Inflammatory macrophage treated with lipopolysaccharide for 4 hours (primary cell): ENCODE results near the gene ADAMTS20.
"Not testable (repeated sequence)": the region's sequence is repeated elsewhere in the genome, so short reads cannot be mapped to it uniquely, and the experiment has no call there.

Experiments used
- DNase-seq: peaks from one replicate; pipeline ENCODE4 v3.0.0-alpha.2; 2020

The ADAMTS20 gene, protein sequence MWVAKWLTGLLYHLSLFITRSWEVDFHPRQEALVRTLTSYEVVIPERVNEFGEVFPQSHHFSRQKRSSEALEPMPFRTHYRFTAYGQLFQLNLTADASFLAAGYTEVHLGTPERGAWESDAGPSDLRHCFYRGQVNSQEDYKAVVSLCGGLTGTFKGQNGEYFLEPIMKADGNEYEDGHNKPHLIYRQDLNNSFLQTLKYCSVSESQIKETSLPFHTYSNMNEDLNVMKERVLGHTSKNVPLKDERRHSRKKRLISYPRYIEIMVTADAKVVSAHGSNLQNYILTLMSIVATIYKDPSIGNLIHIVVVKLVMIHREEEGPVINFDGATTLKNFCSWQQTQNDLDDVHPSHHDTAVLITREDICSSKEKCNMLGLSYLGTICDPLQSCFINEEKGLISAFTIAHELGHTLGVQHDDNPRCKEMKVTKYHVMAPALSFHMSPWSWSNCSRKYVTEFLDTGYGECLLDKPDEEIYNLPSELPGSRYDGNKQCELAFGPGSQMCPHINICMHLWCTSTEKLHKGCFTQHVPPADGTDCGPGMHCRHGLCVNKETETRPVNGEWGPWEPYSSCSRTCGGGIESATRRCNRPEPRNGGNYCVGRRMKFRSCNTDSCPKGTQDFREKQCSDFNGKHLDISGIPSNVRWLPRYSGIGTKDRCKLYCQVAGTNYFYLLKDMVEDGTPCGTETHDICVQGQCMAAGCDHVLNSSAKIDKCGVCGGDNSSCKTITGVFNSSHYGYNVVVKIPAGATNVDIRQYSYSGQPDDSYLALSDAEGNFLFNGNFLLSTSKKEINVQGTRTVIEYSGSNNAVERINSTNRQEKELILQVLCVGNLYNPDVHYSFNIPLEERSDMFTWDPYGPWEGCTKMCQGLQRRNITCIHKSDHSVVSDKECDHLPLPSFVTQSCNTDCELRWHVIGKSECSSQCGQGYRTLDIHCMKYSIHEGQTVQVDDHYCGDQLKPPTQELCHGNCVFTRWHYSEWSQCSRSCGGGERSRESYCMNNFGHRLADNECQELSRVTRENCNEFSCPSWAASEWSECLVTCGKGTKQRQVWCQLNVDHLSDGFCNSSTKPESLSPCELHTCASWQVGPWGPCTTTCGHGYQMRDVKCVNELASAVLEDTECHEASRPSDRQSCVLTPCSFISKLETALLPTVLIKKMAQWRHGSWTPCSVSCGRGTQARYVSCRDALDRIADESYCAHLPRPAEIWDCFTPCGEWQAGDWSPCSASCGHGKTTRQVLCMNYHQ (N-terminal part only)

DNA sequence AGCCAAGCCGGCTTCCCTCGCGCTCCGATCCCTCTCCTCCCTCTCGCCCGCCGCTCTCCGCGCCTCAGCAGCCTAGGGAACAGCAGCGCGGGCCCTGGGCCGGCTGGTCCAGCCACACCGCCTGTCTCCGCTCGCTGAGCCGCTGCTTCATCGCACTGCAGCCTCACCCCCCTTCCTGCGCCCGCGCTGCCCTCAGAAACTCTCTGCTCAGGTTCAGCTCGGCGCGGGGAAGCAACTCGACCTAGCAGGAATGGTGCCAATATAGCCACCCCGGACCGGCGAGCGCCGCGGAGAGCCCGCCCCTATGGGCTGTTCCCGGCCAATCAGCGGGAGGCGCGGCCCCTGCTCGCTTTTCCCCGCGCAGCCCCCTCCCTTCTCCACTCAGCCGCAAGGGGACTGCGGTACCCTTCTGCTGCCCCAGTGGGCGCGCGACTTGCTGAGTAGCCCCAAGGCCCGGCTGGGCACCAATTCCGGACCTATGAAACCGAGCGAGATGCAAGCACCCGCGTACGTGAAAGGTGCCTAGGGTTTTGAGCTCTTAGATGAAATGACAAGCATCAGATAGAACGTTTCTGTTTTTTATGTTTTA lies at the start of gene ADAMTS20:
ADAMTS20 (minus strand) TSS at position 233 of the 589 bp plus-strand sequence. CDS start 282 bp downstream, outside the sequence.
- no peak for DNase-seq

DNA sequence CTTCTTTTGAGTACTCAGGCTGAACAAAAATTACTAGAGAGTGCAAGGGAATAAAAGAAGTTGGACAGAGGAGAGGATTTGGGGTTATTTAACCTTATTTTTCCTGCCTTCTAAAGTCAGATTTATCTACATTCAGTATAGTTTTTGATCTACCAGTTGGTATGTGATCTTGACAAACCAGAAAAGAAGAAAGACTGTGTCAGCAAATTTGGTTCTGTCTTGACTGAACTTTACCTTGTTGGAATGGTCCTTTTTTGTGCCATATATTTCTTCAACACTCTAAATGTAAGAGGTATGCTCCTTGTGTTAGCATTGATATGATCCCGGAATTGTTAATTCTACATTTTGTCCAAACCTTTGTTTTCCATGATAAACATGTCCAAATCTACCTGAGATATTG lies 47.7 kb upstream of the ADAMTS20 start:
- no peak for DNase-seq

DNA sequence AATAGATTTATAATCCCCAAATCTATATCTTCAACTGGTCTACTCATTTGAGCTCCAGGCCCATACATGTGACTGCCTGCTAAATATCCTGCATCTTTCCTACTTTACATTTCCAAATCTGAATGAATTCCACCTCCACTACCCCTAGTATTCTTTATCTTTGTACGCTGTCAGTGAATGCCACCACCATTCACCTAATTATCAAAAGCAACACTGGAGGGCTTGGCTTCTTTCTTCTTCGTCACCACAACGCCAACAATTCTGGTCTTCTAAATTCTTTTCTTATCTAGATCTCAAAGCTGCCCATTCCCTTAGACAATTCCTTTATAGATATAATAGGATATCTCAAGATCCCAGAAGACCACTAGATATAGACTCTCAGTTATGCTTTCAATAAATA lies 47.1 kb upstream of the ADAMTS20 start:
- no peak for DNase-seq

GRCh38 chr12:43590307-43590706 lies 38.3 kb upstream of the ADAMTS20 start:
- DNase-seq: no peak

GRCh38 chr12:43586646-43587245 lies 34.7 kb upstream of the ADAMTS20 start:
- DNase-seq: no peak

GRCh38 chr12:43585676-43586075 lies 33.7 kb upstream of the ADAMTS20 start:
- DNase-seq: no peak

DNA sequence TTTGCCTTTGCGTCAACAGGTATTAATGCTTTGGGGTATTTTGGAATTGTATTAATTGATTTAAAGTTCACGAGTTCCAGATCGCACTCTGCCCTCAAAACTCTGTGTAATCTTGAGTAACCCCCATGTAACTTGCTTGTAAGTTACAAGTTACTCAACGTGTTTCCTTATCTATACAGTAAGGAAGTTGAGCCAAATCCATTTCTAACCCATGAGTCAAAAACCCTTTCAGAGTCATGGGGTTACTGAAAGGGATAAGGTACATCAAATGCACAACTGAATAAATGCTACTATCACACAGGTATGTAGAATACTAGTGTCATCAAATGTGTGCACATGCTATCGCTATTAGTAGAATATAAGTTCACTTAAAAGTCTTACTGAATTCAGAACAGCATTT lies 28.6 kb upstream of the ADAMTS20 start:
- DNase-seq: no peak

- no peak for DNase-seq
Measured at GRCh38 chr12:43579206-43579605, 27.2 kb upstream of the ADAMTS20 start.

DNA sequence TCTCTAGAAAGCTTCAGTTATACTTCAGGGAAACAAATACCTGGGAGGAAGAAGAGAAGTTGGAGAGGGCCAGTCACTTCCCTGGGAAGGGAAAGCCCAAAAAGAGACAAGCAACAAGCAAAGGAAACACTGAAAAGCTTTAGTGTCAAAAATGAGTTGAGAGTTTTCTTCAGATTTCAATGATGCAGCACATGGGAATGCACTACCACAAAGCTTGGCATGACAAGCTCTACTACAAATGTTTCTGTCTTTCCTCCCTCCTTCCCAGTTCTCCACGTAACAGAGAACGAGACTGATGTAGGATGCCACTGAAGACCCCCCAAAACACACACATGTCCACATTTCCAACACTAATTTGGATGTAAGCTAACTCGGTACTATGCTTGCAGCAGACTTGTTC lies 26.8 kb upstream of the ADAMTS20 start:
- no peak for DNase-seq

DNA sequence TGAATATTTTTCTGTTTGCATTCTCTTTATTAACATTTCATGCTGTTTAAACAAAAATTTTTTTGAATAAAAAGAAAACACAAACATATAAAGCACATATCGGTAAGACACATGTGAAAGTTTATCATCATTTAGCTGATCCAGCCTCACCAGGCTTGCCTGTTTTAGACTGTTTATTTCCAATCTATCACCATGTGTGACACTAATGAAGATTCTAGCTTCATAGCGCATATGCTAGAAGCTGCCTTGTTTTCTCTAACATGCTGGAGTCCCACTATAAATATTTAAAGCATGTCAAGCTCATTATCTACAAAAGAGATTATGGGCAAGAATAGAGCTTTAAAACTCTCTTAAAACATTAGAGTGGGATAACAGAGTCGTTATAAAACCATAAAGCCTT lies 25.4 kb upstream of the ADAMTS20 start:
- DNase-seq: no peak

GRCh38 chr12:43576162-43576561 lies 24.2 kb upstream of the ADAMTS20 start:
- no peak for DNase-seq

GRCh38 chr12:43571885-43572284 lies 19.9 kb upstream of the ADAMTS20 start:
- no peak for DNase-seq

GRCh38 chr12:43556057-43556456 lies 4.1 kb upstream of the ADAMTS20 start:
- DNase-seq: no peak

GRCh38 chr12:43551279-43551970 lies 578 bp downstream of the ADAMTS20 start:
- no peak for DNase-seq

GRCh38 chr12:43550831-43551271 lies 1.2 kb downstream of the ADAMTS20 start:
- no peak for DNase-seq

DNA sequence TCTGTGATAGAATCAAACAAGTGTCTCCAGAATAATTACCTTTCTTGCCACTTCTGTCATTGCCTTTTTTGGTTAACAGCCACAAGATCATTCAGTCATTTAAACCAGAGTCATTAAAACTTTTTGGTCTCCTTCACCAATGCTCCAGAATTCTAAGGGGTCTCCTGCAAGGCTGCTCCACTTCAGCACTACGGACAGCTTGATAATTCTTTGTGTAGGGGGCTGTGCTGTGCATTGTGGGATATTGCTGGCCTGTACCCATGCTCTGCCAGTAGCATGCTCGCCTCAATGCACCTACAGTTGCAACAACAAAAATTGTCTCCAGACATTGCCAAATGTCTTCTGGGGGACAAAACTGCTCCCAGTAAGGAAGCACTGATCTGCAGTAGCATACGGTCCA lies 7.3 kb downstream of the ADAMTS20 start:
- no peak for DNase-seq

DNA sequence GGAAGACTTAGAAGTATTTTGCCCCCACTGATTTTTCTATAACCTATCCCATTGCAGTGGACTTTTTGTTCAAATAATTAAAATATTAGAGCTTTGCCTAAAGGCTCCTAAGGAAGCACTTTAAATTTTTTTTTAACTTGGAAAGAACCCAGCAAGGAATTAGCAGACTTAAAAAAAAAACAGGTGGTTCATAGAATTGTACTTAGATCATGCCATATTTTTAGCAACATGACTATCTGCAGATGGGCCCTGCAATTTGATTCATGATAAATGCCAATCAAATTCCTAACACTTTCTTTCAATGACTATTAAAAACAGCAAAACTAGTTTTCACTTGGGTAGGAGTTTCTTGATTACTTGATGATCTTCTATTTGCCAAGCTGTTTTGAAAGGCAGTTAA lies 11.5 kb downstream of the ADAMTS20 start:
- no peak for DNase-seq

GRCh38 chr12:43537675-43538074 lies 14.3 kb downstream of the ADAMTS20 start:
- not testable (repeated sequence) for DNase-seq

- no peak for DNase-seq
Measured at GRCh38 chr12:43516045-43516444, 36.0 kb downstream of the ADAMTS20 start.

- DNase-seq: no peak
Measured at GRCh38 chr12:43501703-43502102, 50.3 kb downstream of the ADAMTS20 start.

- no peak for DNase-seq
Measured at GRCh38 chr12:43493261-43493797, 58.7 kb downstream of the ADAMTS20 start.
